ENCODE results near the gene C3orf22.

Gene C3orf22

GRCh38 chr3:126511291-126511690 lies 47.4 kb downstream of the C3orf22 start:
- DNase-seq, result no peak

- no peak for DNase-seq
Measured at GRCh38 chr3:126510308-126510910, 48.3 kb downstream of the C3orf22 start.

GRCh38 chr3:126509597-126510307 lies 49.0 kb downstream of the C3orf22 start:
- no peak for DNase-seq

GRCh38 chr3:126508564-126508964 lies 50.2 kb downstream of the C3orf22 start:
- DNase-seq, result no peak

- no peak for DNase-seq
Measured at GRCh38 chr3:126507886-126508285, 50.8 kb downstream of the C3orf22 start.

- no peak for DNase-seq
Measured at GRCh38 chr3:126503701-126504100, 55.0 kb downstream of the C3orf22 start.

GRCh38 chr3:126502656-126503055 lies 56.1 kb downstream of the C3orf22 start:
- DNase-seq, result no peak

- DNase-seq, result no peak
Measured at GRCh38 chr3:126501736-126502135, 57.0 kb downstream of the C3orf22 start.

- no peak for DNase-seq
Measured at GRCh38 chr3:126501054-126501453, 57.7 kb downstream of the C3orf22 start.

GRCh38 chr3:126500016-126500415 lies 58.7 kb downstream of the C3orf22 start:
- DNase-seq, result no peak

Measured in NCI-H1092 (cell line).